WI38 (cell line): Measurements from ENCODE around the gene DDX6.

ENCODE experiments used
- H3K4me3 ChIP-seq: 2 replicates; pipeline ENCODE4 v1.5.1; 2011; ENCODE audit warnings: low read depth, mild to moderate bottlenecking, control low read depth, low read length
- CTCF ChIP-seq: IDR thresholded peaks from 2 replicates; pipeline ENCODE4 v1.5.1; 2012; ENCODE audit warnings: low read depth, mild to moderate bottlenecking, control low read depth, low read length

The DDX6 gene

GRCh38 chr11:118806400-118806799 lies 15.4 kb upstream of the DDX6 start:
- no peak for TF ChIP-seq CTCF
- H3K4me3 ChIP-seq = no peak overlapping the region

GRCh38 chr11:118804094-118804493 lies 13.1 kb upstream of the DDX6 start:
- no peak for TF ChIP-seq CTCF
- no peak overlapping the region for H3K4me3 ChIP-seq

GRCh38 chr11:118799372-118799771 lies 8.4 kb upstream of the DDX6 start:
- no peak for TF ChIP-seq CTCF
- no peak overlapping the region for H3K4me3 ChIP-seq

- no peak overlapping the region for H3K4me3 ChIP-seq
- TF ChIP-seq CTCF = no peak
These were observed 6.5 kb upstream of the DDX6 start for GRCh38 chr11:118797510-118797909.

- TF ChIP-seq CTCF = no peak
- H3K4me3 ChIP-seq = peak overlapping the region; percentile 85
These were observed 1.7 kb upstream of the DDX6 start for GRCh38 chr11:118792570-118793124.

- peak overlapping the region; percentile 85 for H3K4me3 ChIP-seq
- TF ChIP-seq CTCF = no peak
These were observed 1.1 kb upstream of the DDX6 start for GRCh38 chr11:118791961-118792569.

- peak; percentile 47 for TF ChIP-seq CTCF
- H3K4me3 ChIP-seq = peak overlapping the region; percentile 85
These were observed 430 bp downstream of the DDX6 start for GRCh38 chr11:118790357-118791110.
